ENCODE data around the gene MCRS1.

Gene MCRS1

DNA sequence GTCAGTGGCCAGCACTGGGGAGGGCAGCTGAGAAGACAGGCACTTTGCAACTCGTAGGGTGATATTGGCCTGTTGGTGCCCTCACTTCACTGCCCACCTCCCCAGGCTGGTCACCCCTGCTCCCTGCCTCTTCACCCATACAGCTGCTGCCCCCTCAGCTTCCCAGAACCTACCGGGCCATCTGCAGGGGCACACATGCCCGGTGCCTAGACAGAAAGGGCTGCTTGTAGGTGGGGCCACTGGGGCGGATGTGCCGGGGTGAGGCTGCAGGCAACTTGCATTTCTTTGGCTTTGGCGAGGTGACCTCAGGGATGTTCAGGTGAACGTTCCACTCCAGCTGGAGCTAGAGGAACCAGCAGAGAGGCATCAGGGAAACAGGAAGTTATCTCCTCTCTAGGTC lies 20.3 kb upstream of the MCRS1 start:
- TF ChIP-seq, protein P1, sequence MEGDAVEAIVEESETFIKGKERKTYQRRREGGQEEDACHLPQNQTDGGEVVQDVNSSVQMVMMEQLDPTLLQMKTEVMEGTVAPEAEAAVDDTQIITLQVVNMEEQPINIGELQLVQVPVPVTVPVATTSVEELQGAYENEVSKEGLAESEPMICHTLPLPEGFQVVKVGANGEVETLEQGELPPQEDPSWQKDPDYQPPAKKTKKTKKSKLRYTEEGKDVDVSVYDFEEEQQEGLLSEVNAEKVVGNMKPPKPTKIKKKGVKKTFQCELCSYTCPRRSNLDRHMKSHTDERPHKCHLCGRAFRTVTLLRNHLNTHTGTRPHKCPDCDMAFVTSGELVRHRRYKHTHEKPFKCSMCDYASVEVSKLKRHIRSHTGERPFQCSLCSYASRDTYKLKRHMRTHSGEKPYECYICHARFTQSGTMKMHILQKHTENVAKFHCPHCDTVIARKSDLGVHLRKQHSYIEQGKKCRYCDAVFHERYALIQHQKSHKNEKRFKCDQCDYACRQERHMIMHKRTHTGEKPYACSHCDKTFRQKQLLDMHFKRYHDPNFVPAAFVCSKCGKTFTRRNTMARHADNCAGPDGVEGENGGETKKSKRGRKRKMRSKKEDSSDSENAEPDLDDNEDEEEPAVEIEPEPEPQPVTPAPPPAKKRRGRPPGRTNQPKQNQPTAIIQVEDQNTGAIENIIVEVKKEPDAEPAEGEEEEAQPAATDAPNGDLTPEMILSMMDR (conservative IDR thresholded peaks at IDR 0.05; ENCODE audit: low read depth, low read length), result no peak
- DNase-seq (ENCODE audit: low read depth), result no peak
- H3K4me3 ChIP-seq (ENCODE audit: low read length), result no peak overlapping the region

DNA sequence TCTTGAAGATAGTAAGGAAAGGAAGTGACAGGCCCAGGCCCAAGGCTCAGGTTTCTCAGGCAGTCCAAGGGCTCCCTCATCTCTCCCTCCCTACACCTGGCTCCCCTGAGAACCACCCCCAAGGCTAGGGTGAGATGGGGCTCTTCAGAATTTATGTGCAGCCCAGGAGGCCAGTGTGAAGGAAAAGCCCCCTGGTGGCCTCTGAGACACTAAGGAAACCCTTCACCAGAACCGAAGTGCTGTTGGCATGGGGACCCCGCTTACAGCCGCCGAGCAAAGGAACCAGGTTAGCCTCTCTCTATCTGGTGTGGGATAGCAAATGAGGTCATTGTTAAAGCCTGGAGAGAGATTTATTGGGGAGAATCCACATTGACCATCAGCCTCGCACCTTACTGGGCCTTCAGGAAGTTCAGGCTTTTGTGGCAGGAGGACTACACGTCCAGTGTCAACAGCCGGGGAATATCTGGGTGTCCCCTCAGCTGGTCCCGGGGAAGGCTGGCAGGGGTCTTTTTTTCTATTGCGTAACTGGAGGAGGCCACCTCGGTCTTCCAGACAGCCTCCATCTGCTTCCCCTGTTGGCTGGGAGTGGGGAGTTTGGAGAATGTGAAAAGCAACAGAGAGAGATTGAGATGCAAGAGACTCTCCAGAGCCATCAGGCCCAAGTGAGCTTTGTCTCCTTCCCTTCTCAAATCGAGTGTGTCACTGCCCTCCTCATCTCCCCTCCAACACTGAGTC lies 19.4 kb upstream of the MCRS1 start:
- DNase-seq (ENCODE audit: low read depth), result no peak

GRCh38 chr12:49585477-49586459 lies 17.8 kb upstream of the MCRS1 start:
- no peak overlapping the region for H3K4me3 ChIP-seq (ENCODE audit: low read length)
- TF ChIP-seq, protein P1 (conservative IDR thresholded peaks at IDR 0.05; ENCODE audit: low read depth, low read length), result no peak
- no peak for DNase-seq (ENCODE audit: low read depth)

More for the DNA sequence above, 19.4 kb upstream of the MCRS1 start:
- TF ChIP-seq, protein P1 (conservative IDR thresholded peaks at IDR 0.05; ENCODE audit: low read depth, low read length), result peak; percentile 10
- no peak overlapping the region for H3K4me3 ChIP-seq (ENCODE audit: low read length)

- no peak for DNase-seq (ENCODE audit: low read depth)
- no peak overlapping the region for H3K4me3 ChIP-seq (ENCODE audit: low read length)
- TF ChIP-seq, protein P1 (conservative IDR thresholded peaks at IDR 0.05; ENCODE audit: low read depth, low read length), result no peak
Measured at GRCh38 chr12:49584591-49584990, 16.6 kb upstream of the MCRS1 start.

- DNase-seq (ENCODE audit: low read depth), result no peak
- TF ChIP-seq, protein P1 (conservative IDR thresholded peaks at IDR 0.05; ENCODE audit: low read depth, low read length), result no peak
- H3K4me3 ChIP-seq (ENCODE audit: low read length), result no peak overlapping the region
Measured at GRCh38 chr12:49583366-49584094, 15.6 kb upstream of the MCRS1 start.

- no peak for DNase-seq (ENCODE audit: low read depth)
- TF ChIP-seq, protein P1 (conservative IDR thresholded peaks at IDR 0.05; ENCODE audit: low read depth, low read length), result no peak
- H3K4me3 ChIP-seq (ENCODE audit: low read length), result no peak overlapping the region
Measured at GRCh38 chr12:49582850-49583249, 14.9 kb upstream of the MCRS1 start.
